Left kidney (tissue), 2 donors: ENCODE results near the gene AK9. TPM values are rescaled to one million over a fixed set of nuclear protein-coding genes. Genes with fewer than 3 reads are reported as not detected.

Experiments
- DNase-seq: peaks from one replicate; pipeline ENCODE4 v3.0.0-alpha.2; 2013
- polyA plus RNA-seq: library from polyadenylated mRNA; unstranded; fragments of 120-200 nt; gene quantifications from one replicate; pipeline ENCODE4 v1.2.1, GENCODE V29; 2013; ENCODE audit not compliant: insufficient read length

Gene AK9
- polyA plus RNA-seq, 1 donor = 17.9 TPM

GRCh38 chr6:109456710-109457561 lies 234.1 kb downstream of the AK9 start:
- DNase-seq = no peak

GRCh38 chr6:109456111-109456583 lies 234.9 kb downstream of the AK9 start:
- no peak for DNase-seq

GRCh38 chr6:109455437-109456110 lies 235.4 kb downstream of the AK9 start, which contains the start of gene MICAL1:
TSS of gene MICAL1 (minus strand) at chr6:109455772. CDS start at chr6:109454196, 1,576 bp downstream.
- peak; percentile 50 for DNase-seq

- no peak for DNase-seq
Measured at GRCh38 chr6:109454496-109455436, 236.2 kb downstream of the AK9 start.

GRCh38 chr6:109453594-109454495 lies 237.2 kb downstream of the AK9 start:
- no peak for DNase-seq

- no peak for DNase-seq
Measured at GRCh38 chr6:109453156-109453555, 237.8 kb downstream of the AK9 start.

GRCh38 chr6:109452181-109452580 lies 238.8 kb downstream of the AK9 start:
- DNase-seq = no peak

GRCh38 chr6:109451376-109451775 lies 239.6 kb downstream of the AK9 start:
- DNase-seq = no peak

- no peak for DNase-seq
Measured at GRCh38 chr6:109450801-109451200, 240.2 kb downstream of the AK9 start.

- no peak for DNase-seq
Measured at GRCh38 chr6:109449795-109450673, 241.0 kb downstream of the AK9 start.

- DNase-seq = no peak
Measured at GRCh38 chr6:109449064-109449794, 241.8 kb downstream of the AK9 start.

- DNase-seq = no peak
Measured at GRCh38 chr6:109448615-109449014, 242.4 kb downstream of the AK9 start.

GRCh38 chr6:109447878-109448555 lies 243.0 kb downstream of the AK9 start:
- DNase-seq = no peak

- DNase-seq = no peak
Measured at GRCh38 chr6:109447087-109447486, 243.9 kb downstream of the AK9 start.

- no peak for DNase-seq
Measured at GRCh38 chr6:109446541-109446940, 244.5 kb downstream of the AK9 start.

- no peak for DNase-seq
Measured at GRCh38 chr6:109446072-109446471, 244.9 kb downstream of the AK9 start.

GRCh38 chr6:109445382-109445781 lies 245.6 kb downstream of the AK9 start:
- DNase-seq = no peak

GRCh38 chr6:109443425-109443950 lies 247.5 kb downstream of the AK9 start:
- no peak for DNase-seq
